Mammary epithelial cell (primary cell): ENCODE measurements around the gene RBM42.

Experiments used
- EZH2 ChIP-seq: IDR thresholded peaks from 2 replicates; pipeline ENCODE4 v1.6.1; 2012; ENCODE audit warnings: low read length, inconsistent platforms, borderline replicate concordance
- TF ChIP-seq, protein P1 (sequence below), 2 donors: IDR thresholded peaks in 1 of 2; conservative IDR thresholded peaks in 1 of 2; 2 replicates each; pipeline ENCODE4 v1.5.1; 2011 to 2012; ENCODE audit warnings: inconsistent platforms in 2 of 2, low read length in 2 of 2, mild to moderate bottlenecking in 2 of 2, control low read depth in 1 of 2, low read depth in 1 of 2; ENCODE audit not compliant: insufficient read depth in 1 of 2; ENCODE audit errors: extremely low read depth in 1 of 2

DNA sequence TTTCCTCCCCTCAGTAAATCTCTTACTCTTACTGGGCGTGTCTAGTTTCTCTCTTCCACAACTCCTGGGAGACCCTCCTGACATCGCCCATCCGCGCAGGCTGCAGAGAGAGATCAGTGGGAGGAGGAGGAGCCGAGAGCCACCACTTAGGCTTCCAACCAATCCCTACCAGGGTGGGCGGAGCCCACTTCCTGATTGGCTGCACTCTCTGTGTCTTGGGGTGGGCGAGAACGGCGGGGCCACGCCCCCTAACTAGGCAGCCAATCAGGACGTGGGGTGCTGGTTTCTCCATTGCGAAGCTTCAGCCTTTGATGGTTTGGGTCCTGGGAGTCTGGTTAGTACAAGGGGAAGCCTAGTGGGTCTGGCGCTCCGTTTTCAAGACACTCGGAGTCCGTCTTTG lies 43.0 kb upstream of the RBM42 start, which contains the start of gene PMIS2:
- TF ChIP-seq, protein P1, sequence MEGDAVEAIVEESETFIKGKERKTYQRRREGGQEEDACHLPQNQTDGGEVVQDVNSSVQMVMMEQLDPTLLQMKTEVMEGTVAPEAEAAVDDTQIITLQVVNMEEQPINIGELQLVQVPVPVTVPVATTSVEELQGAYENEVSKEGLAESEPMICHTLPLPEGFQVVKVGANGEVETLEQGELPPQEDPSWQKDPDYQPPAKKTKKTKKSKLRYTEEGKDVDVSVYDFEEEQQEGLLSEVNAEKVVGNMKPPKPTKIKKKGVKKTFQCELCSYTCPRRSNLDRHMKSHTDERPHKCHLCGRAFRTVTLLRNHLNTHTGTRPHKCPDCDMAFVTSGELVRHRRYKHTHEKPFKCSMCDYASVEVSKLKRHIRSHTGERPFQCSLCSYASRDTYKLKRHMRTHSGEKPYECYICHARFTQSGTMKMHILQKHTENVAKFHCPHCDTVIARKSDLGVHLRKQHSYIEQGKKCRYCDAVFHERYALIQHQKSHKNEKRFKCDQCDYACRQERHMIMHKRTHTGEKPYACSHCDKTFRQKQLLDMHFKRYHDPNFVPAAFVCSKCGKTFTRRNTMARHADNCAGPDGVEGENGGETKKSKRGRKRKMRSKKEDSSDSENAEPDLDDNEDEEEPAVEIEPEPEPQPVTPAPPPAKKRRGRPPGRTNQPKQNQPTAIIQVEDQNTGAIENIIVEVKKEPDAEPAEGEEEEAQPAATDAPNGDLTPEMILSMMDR (conservative IDR thresholded peaks at IDR 0.05 in 1 of 2, IDR thresholded peaks at IDR 0.05 in 1 of 2; ENCODE audit: extremely low read depth in 1 of 2, insufficient read depth in 1 of 2, low read depth in 1 of 2, low read length in 2 of 2), result no peak
- TF ChIP-seq EZH2, result no peak
